ENCODE results near the gene MEIOB.

MEIOB gene

GRCh38 chr16:1912215-1912543 is 40.2 kb upstream of the MEIOB start:
- DNase-seq (ENCODE audit: low read depth) = no peak
- no peak overlapping the region for H3K4me3 ChIP-seq (ENCODE audit: low read depth, low read length)
- TF ChIP-seq CTCF (conservative IDR thresholded peaks at IDR 0.05; ENCODE audit: low read depth, low read length) = no peak

- H3K4me3 ChIP-seq (ENCODE audit: low read depth, low read length) = no peak overlapping the region
- TF ChIP-seq CTCF (conservative IDR thresholded peaks at IDR 0.05; ENCODE audit: low read depth, low read length) = no peak
- DNase-seq (ENCODE audit: low read depth) = no peak
Measured at GRCh38 chr16:1911467-1912214, 39.7 kb upstream of the MEIOB start.

- no peak overlapping the region for H3K4me3 ChIP-seq (ENCODE audit: low read depth, low read length)
Measured at GRCh38 chr16:1909561-1910231, 37.7 kb upstream of the MEIOB start.

GRCh38 chr16:1908983-1909382 is 37.0 kb upstream of the MEIOB start:
- no peak for TF ChIP-seq CTCF (conservative IDR thresholded peaks at IDR 0.05; ENCODE audit: low read depth, low read length)
- no peak overlapping the region for H3K4me3 ChIP-seq (ENCODE audit: low read depth, low read length)
- no peak for DNase-seq (ENCODE audit: low read depth)

More at GRCh38 chr16:1909561-1910231, 37.7 kb upstream of the MEIOB start:
- TF ChIP-seq CTCF (conservative IDR thresholded peaks at IDR 0.05; ENCODE audit: low read depth, low read length) = no peak
- no peak for DNase-seq (ENCODE audit: low read depth)

GRCh38 chr16:1908184-1908583 is 36.2 kb upstream of the MEIOB start:
- no peak overlapping the region for H3K4me3 ChIP-seq (ENCODE audit: low read depth, low read length)
- no peak for TF ChIP-seq CTCF (conservative IDR thresholded peaks at IDR 0.05; ENCODE audit: low read depth, low read length)
- no peak for DNase-seq (ENCODE audit: low read depth)

GRCh38 chr16:1907226-1907860 is 35.4 kb upstream of the MEIOB start:
- H3K4me3 ChIP-seq (ENCODE audit: low read depth, low read length) = no peak overlapping the region
- no peak for DNase-seq (ENCODE audit: low read depth)
- TF ChIP-seq CTCF (conservative IDR thresholded peaks at IDR 0.05; ENCODE audit: low read depth, low read length) = no peak

Measured in choroid plexus epithelial cell (primary cell).